SK-N-SH treated with all-trans-retinoic acid at 6 μM for 48 hours (cell line): Measurements from ENCODE around the gene OCLN.

ENCODE experiments used
- ARNTL ChIP-seq: fragments of 450-650 bp; formaldehyde crosslinking; IDR thresholded peaks from 2 replicates; pipeline ENCODE4 v1.5.0; 2020; ENCODE audit warnings: low read depth, mild to moderate bottlenecking, moderate library complexity, borderline replicate concordance
- BACH2 ChIP-seq: fragments of 250-450 bp; sonication (Bioruptor Pico); IDR thresholded peaks from 2 replicates; pipeline ENCODE4 v1.9.0; 2021; ENCODE audit warnings: mild to moderate bottlenecking, borderline replicate concordance
- CSDC2 ChIP-seq: fragments of 250-450 bp; sonication (Bioruptor Pico); IDR thresholded peaks from 2 replicates; pipeline ENCODE4 v1.5.0; 2020; ENCODE audit warnings: mild to moderate bottlenecking, moderate library complexity
- ESRRG ChIP-seq: fragments of 250-450 bp; sonication (Bioruptor Pico); IDR thresholded peaks from 2 replicates; pipeline ENCODE4 v1.6.1; 2021; ENCODE audit warnings: mild to moderate bottlenecking
- GLIS3 ChIP-seq: fragments of 250-450 bp; sonication (Bioruptor Pico); IDR thresholded peaks from 2 replicates; pipeline ENCODE4 v1.5.0; 2020; ENCODE audit warnings: mild to moderate bottlenecking, moderate library complexity
- OSR1 ChIP-seq: fragments of 250-450 bp; sonication (Bioruptor Pico); IDR thresholded peaks from 2 replicates; pipeline ENCODE4 v1.8.0; 2022; ENCODE audit warnings: moderate library complexity, mild to moderate bottlenecking, inconsistent platforms
- RARB ChIP-seq: fragments of 250-450 bp; sonication (Bioruptor Pico); IDR thresholded peaks from 2 replicates; pipeline ENCODE4 v1.8.0; 2021; ENCODE audit warnings: mild to moderate bottlenecking, moderate library complexity
- SNAI2 ChIP-seq: fragments of 250-450 bp; sonication (Bioruptor Pico); IDR thresholded peaks from 2 replicates; pipeline ENCODE4 v1.5.0; 2020; ENCODE audit warnings: mild to moderate bottlenecking, moderate library complexity
- ZFP3 ChIP-seq: fragments of 250-450 bp; sonication (Bioruptor Pico); IDR thresholded peaks from 2 replicates; pipeline ENCODE4 v1.5.0; 2020; ENCODE audit warnings: mild to moderate bottlenecking, moderate library complexity
- TF ChIP-seq, protein P1 (sequence below): fragments of 250-450 bp; sonication (Bioruptor Pico); IDR thresholded peaks from 2 replicates; pipeline ENCODE4 v1.8.0; 2020; ENCODE audit warnings: mild to moderate bottlenecking, moderate library complexity, borderline replicate concordance
- TF ChIP-seq, protein P2 (sequence below): fragments of 250-450 bp; sonication (Bioruptor Pico); IDR thresholded peaks from 2 replicates; pipeline ENCODE4 v1.5.1; 2020; ENCODE audit warnings: low read depth, mild to moderate bottlenecking, moderate library complexity
- TF ChIP-seq, protein P3 (sequence below): fragments of 250-450 bp; sonication (Bioruptor Pico); IDR thresholded peaks from 2 replicates; pipeline ENCODE4 v1.8.0; 2021; ENCODE audit warnings: low read depth, mild to moderate bottlenecking, moderate library complexity, borderline replicate concordance

DNA sequence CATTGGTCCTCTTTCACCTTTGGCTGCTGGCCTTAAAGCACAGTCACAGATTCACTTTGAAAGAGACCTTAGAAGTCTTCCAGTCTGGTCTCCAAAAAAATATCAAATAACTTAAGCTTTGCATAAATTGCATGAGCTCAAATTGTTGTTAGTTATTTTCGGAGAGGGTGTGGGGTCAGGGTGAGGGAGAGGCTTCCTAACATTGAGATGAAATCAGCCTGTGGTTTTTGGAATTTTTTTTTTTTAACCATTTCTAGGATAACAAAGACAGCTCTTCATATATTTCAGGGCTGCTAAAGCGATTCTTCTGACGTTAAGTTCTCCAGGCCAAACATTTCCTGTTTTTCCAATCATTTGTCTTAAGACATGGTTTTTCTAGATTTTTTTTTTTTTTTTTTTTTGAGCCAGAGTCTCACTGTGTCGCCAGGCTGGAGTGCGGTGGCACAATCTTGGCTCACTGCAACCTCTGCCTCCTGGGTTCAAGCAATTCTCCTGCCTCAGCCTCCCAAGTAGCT, 4.5 kb downstream of the OCLN start:
- TF ChIP-seq, protein P1, sequence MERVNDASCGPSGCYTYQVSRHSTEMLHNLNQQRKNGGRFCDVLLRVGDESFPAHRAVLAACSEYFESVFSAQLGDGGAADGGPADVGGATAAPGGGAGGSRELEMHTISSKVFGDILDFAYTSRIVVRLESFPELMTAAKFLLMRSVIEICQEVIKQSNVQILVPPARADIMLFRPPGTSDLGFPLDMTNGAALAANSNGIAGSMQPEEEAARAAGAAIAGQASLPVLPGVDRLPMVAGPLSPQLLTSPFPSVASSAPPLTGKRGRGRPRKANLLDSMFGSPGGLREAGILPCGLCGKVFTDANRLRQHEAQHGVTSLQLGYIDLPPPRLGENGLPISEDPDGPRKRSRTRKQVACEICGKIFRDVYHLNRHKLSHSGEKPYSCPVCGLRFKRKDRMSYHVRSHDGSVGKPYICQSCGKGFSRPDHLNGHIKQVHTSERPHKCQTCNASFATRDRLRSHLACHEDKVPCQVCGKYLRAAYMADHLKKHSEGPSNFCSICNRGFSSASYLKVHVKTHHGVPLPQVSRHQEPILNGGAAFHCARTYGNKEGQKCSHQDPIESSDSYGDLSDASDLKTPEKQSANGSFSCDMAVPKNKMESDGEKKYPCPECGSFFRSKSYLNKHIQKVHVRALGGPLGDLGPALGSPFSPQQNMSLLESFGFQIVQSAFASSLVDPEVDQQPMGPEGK: no peak
- TF ChIP-seq ARNTL (CRISPR knock-in tag) (no peak), ZFP3 (no peak), GLIS3 (CRISPR knock-in tag) (no peak), BACH2 (CRISPR knock-in tag) (no peak), RARB (CRISPR knock-in tag) (no peak), ESRRG (CRISPR knock-in tag) (no peak), OSR1 (CRISPR knock-in tag) (no peak), SNAI2 (CRISPR knock-in tag) (no peak), CSDC2 (CRISPR knock-in tag) (no peak)
- TF ChIP-seq, protein P2, sequence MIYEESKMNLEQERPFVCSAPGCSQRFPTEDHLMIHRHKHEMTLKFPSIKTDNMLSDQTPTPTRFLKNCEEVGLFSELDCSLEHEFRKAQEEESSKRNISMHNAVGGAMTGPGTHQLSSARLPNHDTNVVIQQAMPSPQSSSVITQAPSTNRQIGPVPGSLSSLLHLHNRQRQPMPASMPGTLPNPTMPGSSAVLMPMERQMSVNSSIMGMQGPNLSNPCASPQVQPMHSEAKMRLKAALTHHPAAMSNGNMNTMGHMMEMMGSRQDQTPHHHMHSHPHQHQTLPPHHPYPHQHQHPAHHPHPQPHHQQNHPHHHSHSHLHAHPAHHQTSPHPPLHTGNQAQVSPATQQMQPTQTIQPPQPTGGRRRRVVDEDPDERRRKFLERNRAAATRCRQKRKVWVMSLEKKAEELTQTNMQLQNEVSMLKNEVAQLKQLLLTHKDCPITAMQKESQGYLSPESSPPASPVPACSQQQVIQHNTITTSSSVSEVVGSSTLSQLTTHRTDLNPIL (CRISPR knock-in tag): no peak
- TF ChIP-seq, protein P3, sequence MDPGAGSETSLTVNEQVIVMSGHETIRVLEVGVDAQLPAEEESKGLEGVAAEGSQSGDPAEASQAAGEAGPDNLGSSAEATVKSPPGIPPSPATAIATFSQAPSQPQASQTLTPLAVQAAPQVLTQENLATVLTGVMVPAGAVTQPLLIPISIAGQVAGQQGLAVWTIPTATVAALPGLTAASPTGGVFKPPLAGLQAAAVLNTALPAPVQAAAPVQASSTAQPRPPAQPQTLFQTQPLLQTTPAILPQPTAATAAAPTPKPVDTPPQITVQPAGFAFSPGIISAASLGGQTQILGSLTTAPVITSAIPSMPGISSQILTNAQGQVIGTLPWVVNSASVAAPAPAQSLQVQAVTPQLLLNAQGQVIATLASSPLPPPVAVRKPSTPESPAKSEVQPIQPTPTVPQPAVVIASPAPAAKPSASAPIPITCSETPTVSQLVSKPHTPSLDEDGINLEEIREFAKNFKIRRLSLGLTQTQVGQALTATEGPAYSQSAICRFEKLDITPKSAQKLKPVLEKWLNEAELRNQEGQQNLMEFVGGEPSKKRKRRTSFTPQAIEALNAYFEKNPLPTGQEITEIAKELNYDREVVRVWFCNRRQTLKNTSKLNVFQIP: no peak
